A673 (cell line): ENCODE measurements around the gene RIC8A.

Experiments used
- EZH2 ChIP-seq: fragments of 200-600 bp; sonication (generic); IDR thresholded peaks from 2 replicates; pipeline ENCODE4 v1.6.1; 2017; ENCODE audit warnings: borderline replicate concordance, low read depth, mild to moderate bottlenecking, mixed read lengths, antibody characterized with exemption, low read length; ENCODE audit not compliant: poor library complexity, severe bottlenecking
- TF ChIP-seq, protein P1 (sequence below): fragments of 300-800, 200-600 bp; sonication (generic); conservative IDR thresholded peaks from 2 replicates; pipeline ENCODE4 v1.5.1; 2017; ENCODE audit warnings: low read depth, mild to moderate bottlenecking, antibody characterized with exemption, low read length, moderate library complexity, mixed read lengths

DNA sequence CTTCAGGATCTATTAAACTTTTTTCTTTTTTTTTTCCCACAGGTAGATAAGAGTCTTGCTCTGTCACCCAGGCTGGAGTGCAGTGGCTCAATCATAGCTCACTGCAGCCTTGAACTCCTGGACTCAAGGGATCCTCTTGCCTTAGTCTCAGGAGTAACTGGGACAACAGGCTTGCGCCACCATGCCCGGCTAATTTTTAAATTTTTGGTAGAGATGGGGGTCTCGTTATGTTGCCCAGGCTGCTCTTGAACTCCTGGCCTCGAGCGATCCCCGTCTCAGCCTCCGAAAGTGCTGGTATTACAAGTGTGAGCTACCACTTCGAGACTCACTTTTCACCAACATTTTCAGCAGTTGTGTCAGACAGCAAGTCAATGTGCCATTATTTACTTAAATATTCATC lies 27.7 kb downstream of the RIC8A start:
- TF ChIP-seq, protein P1, sequence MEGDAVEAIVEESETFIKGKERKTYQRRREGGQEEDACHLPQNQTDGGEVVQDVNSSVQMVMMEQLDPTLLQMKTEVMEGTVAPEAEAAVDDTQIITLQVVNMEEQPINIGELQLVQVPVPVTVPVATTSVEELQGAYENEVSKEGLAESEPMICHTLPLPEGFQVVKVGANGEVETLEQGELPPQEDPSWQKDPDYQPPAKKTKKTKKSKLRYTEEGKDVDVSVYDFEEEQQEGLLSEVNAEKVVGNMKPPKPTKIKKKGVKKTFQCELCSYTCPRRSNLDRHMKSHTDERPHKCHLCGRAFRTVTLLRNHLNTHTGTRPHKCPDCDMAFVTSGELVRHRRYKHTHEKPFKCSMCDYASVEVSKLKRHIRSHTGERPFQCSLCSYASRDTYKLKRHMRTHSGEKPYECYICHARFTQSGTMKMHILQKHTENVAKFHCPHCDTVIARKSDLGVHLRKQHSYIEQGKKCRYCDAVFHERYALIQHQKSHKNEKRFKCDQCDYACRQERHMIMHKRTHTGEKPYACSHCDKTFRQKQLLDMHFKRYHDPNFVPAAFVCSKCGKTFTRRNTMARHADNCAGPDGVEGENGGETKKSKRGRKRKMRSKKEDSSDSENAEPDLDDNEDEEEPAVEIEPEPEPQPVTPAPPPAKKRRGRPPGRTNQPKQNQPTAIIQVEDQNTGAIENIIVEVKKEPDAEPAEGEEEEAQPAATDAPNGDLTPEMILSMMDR: no peak
- TF ChIP-seq EZH2: no peak
